ENCODE measurements around the gene MAPK8IP1.

The MAPK8IP1 gene

GRCh38 chr11:45859661-45860140, 25.8 kb upstream of the MAPK8IP1 start:
- POLR2A ChIA-PET (ENCODE audit: low non-redundant PET), result interaction anchor here (0.6 kb wide), 1 partner anchor 14 kb away, joined by 3 read pairs; no protein-coding TSS in a partner anchor

GRCh38 chr11:45860348-45860747, 25.1 kb upstream of the MAPK8IP1 start:
- POLR2A ChIA-PET (ENCODE audit: low non-redundant PET), result interaction anchor here (0.6 kb wide), 1 partner anchor 1618 kb away, joined by 5 read pairs; no protein-coding TSS in a partner anchor
- no peak for TF ChIP-seq CTCF (conservative IDR thresholded peaks at IDR 0.05; ENCODE audit: low read depth)
- CTCF ChIA-PET, result interaction anchor here (1.9 kb wide), 1 partner anchor 12 kb away, joined by 7 read pairs; no protein-coding TSS in a partner anchor
- peak overlapping the region; percentile 86 for H3K27ac ChIP-seq
- DNase-seq (ENCODE audit: low spot score), result no peak

More at GRCh38 chr11:45859661-45860140, 25.8 kb upstream of the MAPK8IP1 start:
- CTCF ChIA-PET, result interaction anchor here (0.7 to 1.9 kb wide), 2 partner anchors 13 to 27 kb away, joined by 3 to 7 read pairs; no protein-coding TSS in a partner anchor
- no peak for TF ChIP-seq CTCF (conservative IDR thresholded peaks at IDR 0.05; ENCODE audit: low read depth)
- peak; percentile 83 for DNase-seq (ENCODE audit: low spot score)
- H3K27ac ChIP-seq, result peak overlapping the region; percentile 86

GRCh38 chr11:45860764-45861510, 24.5 kb upstream of the MAPK8IP1 start:
- POLR2A ChIA-PET (ENCODE audit: low non-redundant PET), result interaction anchor here (0.6 kb wide), 1 partner anchor 1618 kb away, joined by 5 read pairs; no protein-coding TSS in a partner anchor
- no peak for TF ChIP-seq CTCF (conservative IDR thresholded peaks at IDR 0.05; ENCODE audit: low read depth)
- H3K27ac ChIP-seq, result peak overlapping the region; percentile 86
- CTCF ChIA-PET, result interaction anchor here (1.9 kb wide), 1 partner anchor 12 kb away, joined by 7 read pairs; no protein-coding TSS in a partner anchor
- no peak for DNase-seq (ENCODE audit: low spot score)

GRCh38 chr11:45864041-45864440, 21.4 kb upstream of the MAPK8IP1 start:
- TF ChIP-seq CTCF (conservative IDR thresholded peaks at IDR 0.05; ENCODE audit: low read depth), result no peak
- ChIA-PET CTCF (no interaction called here), POLR2A (ENCODE audit: low non-redundant PET) (no interaction called here)
- H3K27ac ChIP-seq, result no peak overlapping the region
- no peak for DNase-seq (ENCODE audit: low spot score)

- POLR2A ChIA-PET (ENCODE audit: low non-redundant PET), result no interaction called here
- CTCF ChIA-PET, result no interaction called here
Observed at GRCh38 chr11:45869551-45869950, 15.9 kb upstream of the MAPK8IP1 start.

More at GRCh38 chr11:45869551-45869950, 15.9 kb upstream of the MAPK8IP1 start:
- DNase-seq (ENCODE audit: low spot score), result no peak
- TF ChIP-seq CTCF (conservative IDR thresholded peaks at IDR 0.05; ENCODE audit: low read depth), result no peak
- no peak overlapping the region for H3K27ac ChIP-seq

Measured in RWPE1 (cell line).